Right lobe of liver (tissue), 6 donors: ENCODE results near the gene PRKAR2B. TPM values are rescaled to one million over a fixed set of nuclear protein-coding genes. Genes with fewer than 3 reads are reported as not detected.

ENCODE experiments used
- ATAC-seq, 4 donors: fragments of 200-7000 bp; cut with Tn5 transposase; one replicate each; pipeline ENCODE4 v1.9.1; 2020; ENCODE audit warnings: mild to moderate bottlenecking in 4 of 4, moderate library complexity in 4 of 4
- DNase-seq, 3 donors: peaks; one replicate each; pipeline ENCODE4 v3.0.0-alpha.2; 2020
- H3K27ac ChIP-seq, 3 donors: fragments of 200-600 bp; one replicate each; pipeline ENCODE4 v1.8.0; 2022
- H3K27me3 ChIP-seq, 2 donors: fragments of 200-600 bp; one replicate each; pipeline ENCODE4 v1.8.0; 2022
- H3K36me3 ChIP-seq, 4 donors: fragments of 200-600 bp; sonication (generic) in 1 of 4; one replicate each; pipeline versions ENCODE4 v1.5.1 to v1.8.0; 2017 to 2022; ENCODE audit warnings: control low read depth in 1 of 4
- H3K4me1 ChIP-seq, 4 donors: fragments of 200-600 bp; sonication (generic) in 1 of 4; one replicate each; pipeline versions ENCODE4 v1.5.1 to v1.8.0; 2017 to 2022; ENCODE audit warnings: control low read depth in 1 of 4
- H3K4me3 ChIP-seq, 3 donors: fragments of 200-600 bp; one replicate each; pipeline ENCODE4 v1.8.0; 2022
- H3K9me3 ChIP-seq, 4 donors: fragments of 200-600 bp; sonication (generic) in 1 of 4; one replicate each; pipeline versions ENCODE4 v1.5.1 to v1.8.0; 2017 to 2022; ENCODE audit warnings: control low read depth in 1 of 4
- CTCF ChIP-seq, 4 donors: fragments of 200-600 bp in 3 of 4; fragments of 450-650 bp in 1 of 4; IDR thresholded peaks; one replicate each; pipeline versions ENCODE4 v1.5.1 to v1.8.0; 2016 to 2022; ENCODE audit warnings: antibody characterized with exemption in 4 of 4, mild to moderate bottlenecking in 2 of 4
- POLR2A ChIP-seq: fragments of 450-650 bp; IDR thresholded peaks from one replicate; pipeline ENCODE4 v1.6.1; 2017; ENCODE audit warnings: antibody characterized with exemption, mild to moderate bottlenecking
- WGBS: methylation state at CpG from one replicate; pipeline ENCODE4 v1.1.6; 2018; ENCODE audit warnings: low coverage, low lambda C conversion rate; ENCODE audit not compliant: insufficient coverage; ENCODE audit errors: missing lambda C conversion rate; 5-methylcytosine and 5-hydroxymethylcytosine counted together
- intact Hi-C, 2 donors: fragments of 100-400 bp; cut with DNase I; formaldehyde crosslinking; loops; one replicate each; pipeline versions ENCODE4 v1.11.2 to v1.14.1; 2022
- total RNA-seq, 6 experiments: library from RNA; depleted of rRNA in 2 of 6; stranded (reverse); fragments of >200 nt in 2 of 6; fragmentation: NEBNext Ultra II Directional in 3 of 6; extraction: Animal tissue kit (Norgen Biotek cat#: 25700) in 3 of 6; gene quantifications; one replicate each; pipeline versions ENCODE4 v1.1.0 to v1.2.4, GENCODE V29; 2016 to 2023
- donor health status: DM: no; HTN: yes; CAD: no.
- donor health status: DM: no; HTN: no; CAD: no.
- donor health status: DM: no; HTN: no; CAD: no.
- donor health status: DM: no; HTN: yes; CAD: no.
- donor health status: DM: no; HTN: yes; CAD: no.

PRKAR2B gene
- total RNA-seq, 6 experiments from 2014 or later: 1.4 to 2.9 (median 1.8) TPM

- DNase-seq: no peak
- H3K4me3 ChIP-seq: no peak overlapping the region
- H3K27me3 ChIP-seq: no peaks in the 10 kb centered on the region
- no peak for ATAC-seq
- H3K36me3 ChIP-seq: no peaks in the 10 kb centered on the region
- TF ChIP-seq CTCF (IDR thresholded peaks at IDR 0.05) (no peak), POLR2A (no peak)
- H3K9me3 ChIP-seq: no peaks in the 10 kb centered on the region
- no peak overlapping the region for H3K27ac ChIP-seq
- 50% methylated on average over 2 of the region's 2 CpGs for WGBS
- H3K4me1 ChIP-seq: no peaks in the 10 kb centered on the region
- intact Hi-C loops: no loop called here
These were observed 119.6 kb downstream of the PRKAR2B start for GRCh38 chr7:107164092-107164491.

GRCh38 chr7:107165341-107165740 is 120.8 kb downstream of the PRKAR2B start:
- H3K36me3 ChIP-seq: no peaks in the 10 kb centered on the region
- TF ChIP-seq POLR2A (no peak), CTCF (IDR thresholded peaks at IDR 0.05) (no peak)
- WGBS: 61% methylated on average over 3 of the region's 3 CpGs
- H3K27me3 ChIP-seq: no peaks in the 10 kb centered on the region
- no peaks in the 10 kb centered on the region for H3K9me3 ChIP-seq
- no peak overlapping the region for H3K4me3 ChIP-seq
- no peak for ATAC-seq
- DNase-seq: no peak
- intact Hi-C loops: no loop called here
- no peak overlapping the region for H3K27ac ChIP-seq
- peaks cover 0 to 4% (median 1%) of the 10 kb centered on the region in 4 donors for H3K4me1 ChIP-seq

GRCh38 chr7:107166736-107167426 is 122.4 kb downstream of the PRKAR2B start:
- H3K9me3 ChIP-seq: no peaks in the 10 kb centered on the region
- H3K4me1 ChIP-seq: peaks cover 0 to 16% (median 4%) of the 10 kb centered on the region in 4 donors
- no peaks in the 10 kb centered on the region for H3K27me3 ChIP-seq
- intact Hi-C loops: no loop called here
- ATAC-seq (no peak), DNase-seq (no peak)
- TF ChIP-seq CTCF (IDR thresholded peaks at IDR 0.05) (no peak), POLR2A (no peak)
- 38% methylated on average over 5 of the region's 5 CpGs for WGBS
- H3K27ac ChIP-seq: peak overlapping the region; percentile 98 to 99 (median 99)
- H3K36me3 ChIP-seq: no peaks in the 10 kb centered on the region
- H3K4me3 ChIP-seq: peak overlapping the region; percentile 44 to 59 (median 57)

- intact Hi-C loops: no loop called here
- ATAC-seq: peak; percentile 22 to 33 (median 28)
- TF ChIP-seq CTCF (IDR thresholded peaks at IDR 0.05) (peak; percentile 22 to 50 (median 26)), POLR2A (peak; percentile 15)
These were observed 123.2 kb downstream of the PRKAR2B start for GRCh38 chr7:107167483-107168232.

More at GRCh38 chr7:107167483-107168232, 123.2 kb downstream of the PRKAR2B start:
- H3K27ac ChIP-seq: peak overlapping the region; percentile 98 to 99 (median 99)
- H3K4me1 ChIP-seq: peaks cover 0 to 19% (median 4%) of the 10 kb centered on the region in 4 donors
- peak overlapping the region; percentile 44 to 59 (median 57) for H3K4me3 ChIP-seq
- no peaks in the 10 kb centered on the region for H3K36me3 ChIP-seq
- no peaks in the 10 kb centered on the region for H3K27me3 ChIP-seq
- peak in 2 of 3 donors; percentile 69 to 74 for DNase-seq
- H3K9me3 ChIP-seq: no peaks in the 10 kb centered on the region
- 1% methylated on average over 15 of the region's 15 CpGs for WGBS
